ENCODE measurements around the gene ELOB.

The ELOB gene

GRCh38 chr16:2752850-2753732, 24.0 kb downstream of the ELOB start (continued):
- TF ChIP-seq ZNF571 (tag by site-specific recombination; IDR thresholded peaks at IDR 0.05) (no peak), ZFP3 (tag by site-specific recombination; IDR thresholded peaks at IDR 0.05; ENCODE audit: low read depth) (no peak), SP2 (tag by site-specific recombination; IDR thresholded peaks at IDR 0.05) (0 out of 2 replicates have a peak, but pooled peaks have one; percentile 14), GFI1B (tag by site-specific recombination; IDR thresholded peaks at IDR 0.05) (no peak), ZNF350 (tag by site-specific recombination; IDR thresholded peaks at IDR 0.05) (no peak), ZNF394 (tag by site-specific recombination; IDR thresholded peaks at IDR 0.05; ENCODE audit: borderline replicate concordance) (peak; percentile 13; the same call in 1 of the 2 replicates), ZNF133 (tag by site-specific recombination; IDR thresholded peaks at IDR 0.05) (no peak), ZSCAN4 (tag by site-specific recombination; IDR thresholded peaks at IDR 0.05) (no peak), ZNF558 (tag by site-specific recombination; IDR thresholded peaks at IDR 0.05) (no peak), ZNF423 (tag by site-specific recombination; IDR thresholded peaks at IDR 0.05) (no peak), IKZF3 (tag by site-specific recombination; IDR thresholded peaks at IDR 0.05) (peak; percentile 30; the same call in 1 of the 2 replicates), MYNN (tag by site-specific recombination; IDR thresholded peaks at IDR 0.05; ENCODE audit: borderline replicate concordance) (no peak), ZNF624 (tag by site-specific recombination; IDR thresholded peaks at IDR 0.05) (no peak), ZSCAN5A (tag by site-specific recombination; IDR thresholded peaks at IDR 0.05) (peak; percentile 70; the same call in 1 of the 2 replicates), ZNF138 (tag by site-specific recombination; IDR thresholded peaks at IDR 0.05; ENCODE audit: borderline replicate concordance) (no peak), ZNF510 (tag by site-specific recombination; IDR thresholded peaks at IDR 0.05; ENCODE audit: insufficient replicate concordance) (no peak), ZEB2 (tag by site-specific recombination; IDR thresholded peaks at IDR 0.05) (peak; percentile 53; the same call in 1 of the 2 replicates), AEBP2 (tag by site-specific recombination; IDR thresholded peaks at IDR 0.05; ENCODE audit: borderline replicate concordance) (no peak), ZNF274 (IDR thresholded peaks at IDR 0.05; ENCODE audit: low read length) (no peak), ZNF274 (tag by site-specific recombination; IDR thresholded peaks at IDR 0.05; ENCODE audit: borderline replicate concordance) (no peak), ZNF146 (tag by site-specific recombination; IDR thresholded peaks at IDR 0.05) (0 out of 2 replicates have a peak, but pooled peaks have one; percentile 3), SP7 (tag by site-specific recombination; IDR thresholded peaks at IDR 0.05) (no peak; the same call in none of the 2 replicates), ZNF114 (tag by site-specific recombination; IDR thresholded peaks at IDR 0.05) (no peak), EGR2 (tag by site-specific recombination; IDR thresholded peaks at IDR 0.05; ENCODE audit: low read depth) (no peak)
- TF ChIP-seq, protein P1, sequence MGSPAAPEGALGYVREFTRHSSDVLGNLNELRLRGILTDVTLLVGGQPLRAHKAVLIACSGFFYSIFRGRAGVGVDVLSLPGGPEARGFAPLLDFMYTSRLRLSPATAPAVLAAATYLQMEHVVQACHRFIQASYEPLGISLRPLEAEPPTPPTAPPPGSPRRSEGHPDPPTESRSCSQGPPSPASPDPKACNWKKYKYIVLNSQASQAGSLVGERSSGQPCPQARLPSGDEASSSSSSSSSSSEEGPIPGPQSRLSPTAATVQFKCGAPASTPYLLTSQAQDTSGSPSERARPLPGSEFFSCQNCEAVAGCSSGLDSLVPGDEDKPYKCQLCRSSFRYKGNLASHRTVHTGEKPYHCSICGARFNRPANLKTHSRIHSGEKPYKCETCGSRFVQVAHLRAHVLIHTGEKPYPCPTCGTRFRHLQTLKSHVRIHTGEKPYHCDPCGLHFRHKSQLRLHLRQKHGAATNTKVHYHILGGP (tag by site-specific recombination; IDR thresholded peaks at IDR 0.05) = no peak
- TF ChIP-seq, protein P2, sequence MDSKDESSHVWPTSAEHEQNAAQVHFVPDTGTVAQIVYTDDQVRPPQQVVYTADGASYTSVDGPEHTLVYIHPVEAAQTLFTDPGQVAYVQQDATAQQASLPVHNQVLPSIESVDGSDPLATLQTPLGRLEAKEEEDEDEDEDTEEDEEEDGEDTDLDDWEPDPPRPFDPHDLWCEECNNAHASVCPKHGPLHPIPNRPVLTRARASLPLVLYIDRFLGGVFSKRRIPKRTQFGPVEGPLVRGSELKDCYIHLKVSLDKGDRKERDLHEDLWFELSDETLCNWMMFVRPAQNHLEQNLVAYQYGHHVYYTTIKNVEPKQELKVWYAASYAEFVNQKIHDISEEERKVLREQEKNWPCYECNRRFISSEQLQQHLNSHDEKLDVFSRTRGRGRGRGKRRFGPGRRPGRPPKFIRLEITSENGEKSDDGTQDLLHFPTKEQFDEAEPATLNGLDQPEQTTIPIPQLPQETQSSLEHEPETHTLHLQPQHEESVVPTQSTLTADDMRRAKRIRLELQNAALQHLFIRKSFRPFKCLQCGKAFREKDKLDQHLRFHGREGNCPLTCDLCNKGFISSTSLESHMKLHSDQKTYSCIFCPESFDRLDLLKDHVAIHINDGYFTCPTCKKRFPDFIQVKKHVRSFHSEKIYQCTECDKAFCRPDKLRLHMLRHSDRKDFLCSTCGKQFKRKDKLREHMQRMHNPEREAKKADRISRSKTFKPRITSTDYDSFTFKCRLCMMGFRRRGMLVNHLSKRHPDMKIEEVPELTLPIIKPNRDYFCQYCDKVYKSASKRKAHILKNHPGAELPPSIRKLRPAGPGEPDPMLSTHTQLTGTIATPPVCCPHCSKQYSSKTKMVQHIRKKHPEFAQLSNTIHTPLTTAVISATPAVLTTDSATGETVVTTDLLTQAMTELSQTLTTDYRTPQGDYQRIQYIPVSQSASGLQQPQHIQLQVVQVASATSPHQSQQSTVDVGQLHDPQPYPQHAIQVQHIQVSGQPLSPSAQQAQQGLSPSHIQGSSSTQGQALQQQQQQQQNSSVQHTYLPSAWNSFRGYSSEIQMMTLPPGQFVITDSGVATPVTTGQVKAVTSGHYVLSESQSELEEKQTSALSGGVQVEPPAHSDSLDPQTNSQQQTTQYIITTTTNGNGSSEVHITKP (tag by site-specific recombination; IDR thresholded peaks at IDR 0.05) = no peak
- TF ChIP-seq, protein P3, sequence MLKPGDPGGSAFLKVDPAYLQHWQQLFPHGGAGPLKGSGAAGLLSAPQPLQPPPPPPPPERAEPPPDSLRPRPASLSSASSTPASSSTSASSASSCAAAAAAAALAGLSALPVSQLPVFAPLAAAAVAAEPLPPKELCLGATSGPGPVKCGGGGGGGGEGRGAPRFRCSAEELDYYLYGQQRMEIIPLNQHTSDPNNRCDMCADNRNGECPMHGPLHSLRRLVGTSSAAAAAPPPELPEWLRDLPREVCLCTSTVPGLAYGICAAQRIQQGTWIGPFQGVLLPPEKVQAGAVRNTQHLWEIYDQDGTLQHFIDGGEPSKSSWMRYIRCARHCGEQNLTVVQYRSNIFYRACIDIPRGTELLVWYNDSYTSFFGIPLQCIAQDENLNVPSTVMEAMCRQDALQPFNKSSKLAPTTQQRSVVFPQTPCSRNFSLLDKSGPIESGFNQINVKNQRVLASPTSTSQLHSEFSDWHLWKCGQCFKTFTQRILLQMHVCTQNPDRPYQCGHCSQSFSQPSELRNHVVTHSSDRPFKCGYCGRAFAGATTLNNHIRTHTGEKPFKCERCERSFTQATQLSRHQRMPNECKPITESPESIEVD (tag by site-specific recombination; IDR thresholded peaks at IDR 0.05) = no peak
